ENCODE data around the gene UBB.
"Not testable (repeated sequence)": the region's sequence is repeated elsewhere in the genome, so short reads cannot be mapped to it uniquely, and the experiment has no call there.

UBB gene

GRCh38 chr17:16377941-16378341 is 3.0 kb upstream of the UBB start:
- DNase-seq (ENCODE audit: low read depth): no peak

- no peak for DNase-seq (ENCODE audit: low read depth)
Measured at GRCh38 chr17:16378636-16379282, 2.1 kb upstream of the UBB start.

- DNase-seq (ENCODE audit: low read depth): no peak
Measured at GRCh38 chr17:16379654-16380053, 1.2 kb upstream of the UBB start.

GRCh38 chr17:16381496-16381820 is 567 bp downstream of the UBB start:
- no peak for DNase-seq (ENCODE audit: low read depth)

GRCh38 chr17:16383216-16383615 is 2.3 kb downstream of the UBB start:
- DNase-seq (ENCODE audit: low read depth): no peak

GRCh38 chr17:16383772-16384287 is 2.9 kb downstream of the UBB start:
- DNase-seq (ENCODE audit: low read depth): no peak

- no peak for DNase-seq (ENCODE audit: low read depth)
Measured at GRCh38 chr17:16384557-16384956, 3.7 kb downstream of the UBB start.

GRCh38 chr17:16386126-16386507 is 5.2 kb downstream of the UBB start:
- not testable (repeated sequence) for DNase-seq (ENCODE audit: low read depth)

GRCh38 chr17:16391451-16391850 is 10.6 kb downstream of the UBB start:
- no peak for DNase-seq (ENCODE audit: low read depth)

- not testable (repeated sequence) for DNase-seq (ENCODE audit: low read depth)
Measured at GRCh38 chr17:16392491-16392890, 11.6 kb downstream of the UBB start.

- not testable (repeated sequence) for DNase-seq (ENCODE audit: low read depth)
Measured at GRCh38 chr17:16395887-16396286, 15.0 kb downstream of the UBB start.

- DNase-seq (ENCODE audit: low read depth): not testable (repeated sequence)
Measured at GRCh38 chr17:16396693-16397092, 15.8 kb downstream of the UBB start.

- DNase-seq (ENCODE audit: low read depth): no peak
Measured at GRCh38 chr17:16398270-16399267, 17.7 kb downstream of the UBB start.

- not testable (repeated sequence) for DNase-seq (ENCODE audit: low read depth)
Measured at GRCh38 chr17:16403847-16404246, 23.0 kb downstream of the UBB start.

GRCh38 chr17:16406742-16407674 is 26.1 kb downstream of the UBB start:
- no peak for DNase-seq (ENCODE audit: low read depth)

GRCh38 chr17:16407911-16408588 is 27.2 kb downstream of the UBB start:
- no peak for DNase-seq (ENCODE audit: low read depth)

- DNase-seq (ENCODE audit: low read depth): no peak
Measured at GRCh38 chr17:16415031-16415924, 34.4 kb downstream of the UBB start, which contains the start of gene TRPV2. Gene TRPV2 (plus strand): TSS chr17:16415571. CDS start chr17:16417669, 2,098 bp downstream.

- DNase-seq (ENCODE audit: low read depth): no peak
Measured at GRCh38 chr17:16417399-16417798, 36.5 kb downstream of the UBB start.

- no peak for DNase-seq (ENCODE audit: low read depth)
Measured at GRCh38 chr17:16417896-16418684, 37.2 kb downstream of the UBB start.

Measured in HS-27A (cell line).